ENCODE results near the gene ZGPAT.

- no peak for TF ChIP-seq CTCF (IDR thresholded peaks at IDR 0.05; ENCODE audit: low read depth, low read length, poor library complexity, severe bottlenecking)
- TF ChIP-seq EZH2phosphoT487 (IDR thresholded peaks at IDR 0.05; ENCODE audit: borderline replicate concordance, low read length) = no peak
Observed at GRCh38 chr20:63673951-63674350, 33.9 kb upstream of the ZGPAT start.

Measured in DOHH2 (cell line).